ENCODE data around the gene DLG2.

- TF ChIP-seq CTCF (IDR thresholded peaks at IDR 0.05; ENCODE audit: insufficient read depth, low read depth, low read length) (no peak), EZH2 (IDR thresholded peaks at IDR 0.05; ENCODE audit: insufficient read depth, low read length) (no peak)
Measured at GRCh38 chr11:83971063-83971462, 1656.1 kb downstream of the DLG2 start.
